Ishikawa (cell line): ENCODE results near the gene WWC1.

Experiments
- CEBPB ChIP-seq: IDR thresholded peaks from 2 replicates; pipeline ENCODE4 v1.6.1; 2012
- CREB1 ChIP-seq: IDR thresholded peaks from 2 replicates; pipeline ENCODE4 v1.6.1; 2012; ENCODE audit warnings: low read depth
- EGR1 ChIP-seq: IDR thresholded peaks from 2 replicates; pipeline ENCODE4 v1.6.1; 2012
- EP300 ChIP-seq: IDR thresholded peaks from 2 replicates; pipeline ENCODE4 v1.6.1; 2012; ENCODE audit warnings: borderline replicate concordance
- FOXM1 ChIP-seq: IDR thresholded peaks from 2 replicates; pipeline ENCODE4 v1.6.1; 2012; ENCODE audit warnings: low read depth, borderline replicate concordance
- RAD21 ChIP-seq: IDR thresholded peaks from 2 replicates; pipeline ENCODE4 v1.6.1; 2012; ENCODE audit warnings: low read depth
- TAF1 ChIP-seq: IDR thresholded peaks from 2 replicates; pipeline ENCODE4 v1.6.1; 2012; ENCODE audit warnings: low read depth, mild to moderate bottlenecking
- TCF12 ChIP-seq: IDR thresholded peaks from 2 replicates; pipeline ENCODE4 v1.6.1; 2012; ENCODE audit warnings: low read depth
- TEAD4 ChIP-seq: IDR thresholded peaks from 2 replicates; pipeline ENCODE4 v1.6.1; 2012
- YY1 ChIP-seq: IDR thresholded peaks from 2 replicates; pipeline ENCODE4 v1.6.1; 2012; ENCODE audit warnings: low read depth
- TF ChIP-seq, protein P1 (sequence below): IDR thresholded peaks from 2 replicates; pipeline ENCODE4 v1.6.1; 2012; ENCODE audit warnings: low read depth, mild to moderate bottlenecking
- TF ChIP-seq, protein P2 (sequence below): IDR thresholded peaks from 2 replicates; pipeline ENCODE4 v1.6.1; 2012
- TF ChIP-seq, protein P3 (sequence below): IDR thresholded peaks from 2 replicates; pipeline ENCODE4 v1.6.1; 2012

DNA sequence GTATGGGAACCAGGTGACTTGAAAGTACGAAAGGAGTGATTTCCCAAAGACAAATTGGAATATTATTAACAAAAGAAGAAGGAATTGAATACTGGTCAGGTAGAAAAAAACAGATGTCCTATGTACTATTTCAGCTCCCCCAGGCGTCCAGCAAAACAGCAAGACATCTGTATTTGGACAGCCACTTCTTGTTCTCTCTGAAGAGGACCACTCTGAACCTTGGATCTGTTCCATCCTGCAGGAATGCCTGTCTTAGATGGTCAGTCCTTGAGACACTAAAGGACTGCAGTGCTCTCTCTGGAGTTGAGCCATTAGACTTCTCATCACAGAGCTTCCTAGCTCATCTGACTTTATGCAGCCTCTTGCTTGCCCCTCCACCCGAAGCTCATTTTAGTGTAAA, 120.4 kb downstream of the WWC1 start:
- TF ChIP-seq YY1 (no peak), EGR1 (no peak), CEBPB (no peak), CREB1 (no peak), EP300 (no peak), TEAD4 (no peak), TAF1 (no peak), TCF12 (no peak), RAD21 (no peak), FOXM1 (no peak)
- TF ChIP-seq, protein P1, sequence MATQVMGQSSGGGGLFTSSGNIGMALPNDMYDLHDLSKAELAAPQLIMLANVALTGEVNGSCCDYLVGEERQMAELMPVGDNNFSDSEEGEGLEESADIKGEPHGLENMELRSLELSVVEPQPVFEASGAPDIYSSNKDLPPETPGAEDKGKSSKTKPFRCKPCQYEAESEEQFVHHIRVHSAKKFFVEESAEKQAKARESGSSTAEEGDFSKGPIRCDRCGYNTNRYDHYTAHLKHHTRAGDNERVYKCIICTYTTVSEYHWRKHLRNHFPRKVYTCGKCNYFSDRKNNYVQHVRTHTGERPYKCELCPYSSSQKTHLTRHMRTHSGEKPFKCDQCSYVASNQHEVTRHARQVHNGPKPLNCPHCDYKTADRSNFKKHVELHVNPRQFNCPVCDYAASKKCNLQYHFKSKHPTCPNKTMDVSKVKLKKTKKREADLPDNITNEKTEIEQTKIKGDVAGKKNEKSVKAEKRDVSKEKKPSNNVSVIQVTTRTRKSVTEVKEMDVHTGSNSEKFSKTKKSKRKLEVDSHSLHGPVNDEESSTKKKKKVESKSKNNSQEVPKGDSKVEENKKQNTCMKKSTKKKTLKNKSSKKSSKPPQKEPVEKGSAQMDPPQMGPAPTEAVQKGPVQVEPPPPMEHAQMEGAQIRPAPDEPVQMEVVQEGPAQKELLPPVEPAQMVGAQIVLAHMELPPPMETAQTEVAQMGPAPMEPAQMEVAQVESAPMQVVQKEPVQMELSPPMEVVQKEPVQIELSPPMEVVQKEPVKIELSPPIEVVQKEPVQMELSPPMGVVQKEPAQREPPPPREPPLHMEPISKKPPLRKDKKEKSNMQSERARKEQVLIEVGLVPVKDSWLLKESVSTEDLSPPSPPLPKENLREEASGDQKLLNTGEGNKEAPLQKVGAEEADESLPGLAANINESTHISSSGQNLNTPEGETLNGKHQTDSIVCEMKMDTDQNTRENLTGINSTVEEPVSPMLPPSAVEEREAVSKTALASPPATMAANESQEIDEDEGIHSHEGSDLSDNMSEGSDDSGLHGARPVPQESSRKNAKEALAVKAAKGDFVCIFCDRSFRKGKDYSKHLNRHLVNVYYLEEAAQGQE, result no peak
- TF ChIP-seq, protein P2, sequence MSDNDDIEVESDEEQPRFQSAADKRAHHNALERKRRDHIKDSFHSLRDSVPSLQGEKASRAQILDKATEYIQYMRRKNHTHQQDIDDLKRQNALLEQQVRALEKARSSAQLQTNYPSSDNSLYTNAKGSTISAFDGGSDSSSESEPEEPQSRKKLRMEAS, result no peak
- TF ChIP-seq, protein P3, sequence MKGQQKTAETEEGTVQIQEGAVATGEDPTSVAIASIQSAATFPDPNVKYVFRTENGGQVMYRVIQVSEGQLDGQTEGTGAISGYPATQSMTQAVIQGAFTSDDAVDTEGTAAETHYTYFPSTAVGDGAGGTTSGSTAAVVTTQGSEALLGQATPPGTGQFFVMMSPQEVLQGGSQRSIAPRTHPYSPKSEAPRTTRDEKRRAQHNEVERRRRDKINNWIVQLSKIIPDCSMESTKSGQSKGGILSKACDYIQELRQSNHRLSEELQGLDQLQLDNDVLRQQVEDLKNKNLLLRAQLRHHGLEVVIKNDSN, result no peak
